ENCODE measurements around the gene ZNF14. TPM values are rescaled to one million over a fixed set of nuclear protein-coding genes. Genes with fewer than 3 reads are reported as not detected.

The ZNF14 gene
- total and polyA plus RNA-seq, 10 of the 15 experiments (the other 5 are each of a cell fraction or from before 2014, with no cell fraction given): 2.5 to 7.2 (median 4.6) TPM

DNA sequence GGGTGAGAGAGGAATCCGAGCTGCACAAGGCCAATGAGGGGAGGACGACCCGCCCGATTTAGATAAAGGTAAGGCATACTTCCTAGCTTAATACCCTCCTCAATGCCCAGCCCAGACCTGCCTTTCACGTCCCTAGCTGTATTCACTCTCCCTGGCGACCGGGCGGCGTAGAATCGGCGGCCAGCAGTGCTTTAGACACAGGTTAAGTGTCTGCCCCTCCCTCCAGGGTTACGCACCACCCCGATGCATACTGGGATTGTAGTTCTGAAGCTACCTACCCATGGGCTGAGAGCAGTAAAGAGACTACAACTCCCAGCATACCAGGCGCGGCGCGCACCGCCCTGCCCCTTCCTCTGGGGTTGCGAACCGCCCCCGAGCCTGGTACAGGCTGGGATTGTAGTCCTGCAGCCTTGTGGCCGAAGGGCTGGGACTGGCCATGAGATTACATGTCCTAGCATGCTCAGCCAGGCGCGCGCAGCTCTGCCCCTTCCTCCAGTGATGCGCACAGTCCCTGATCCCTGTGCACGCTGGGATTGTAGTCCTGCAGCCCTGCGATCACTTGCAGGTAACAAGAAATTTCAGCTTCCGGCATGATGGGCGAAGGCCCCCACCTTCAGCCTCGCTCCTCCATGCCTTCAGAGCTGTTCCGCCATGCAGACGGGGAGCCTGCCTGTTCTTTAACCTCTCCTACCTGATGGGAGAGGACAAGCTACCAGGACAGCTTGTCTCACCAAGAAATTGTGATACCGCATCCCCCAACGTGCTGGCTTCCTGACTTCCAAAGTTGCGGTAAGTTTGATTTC, 43.5 kb upstream of the ZNF14 start (continued):
- TF ChIP-seq ZNF687 (IDR thresholded peaks at IDR 0.05) (no peak), BRCA1 (IDR thresholded peaks at IDR 0.05; ENCODE audit: low read depth, low read length) (no peak), TCF7 (IDR thresholded peaks at IDR 0.05; ENCODE audit: borderline replicate concordance) (no peak), E4F1 (IDR thresholded peaks at IDR 0.05; ENCODE audit: borderline replicate concordance, partially characterized antibody) (no peak), TARDBP (IDR thresholded peaks at IDR 0.05; ENCODE audit: borderline replicate concordance) (peak; percentile 76; the same call in 1 of the 2 replicates), USF2 (IDR thresholded peaks at IDR 0.05; ENCODE audit: borderline replicate concordance, low read depth, low read length) (no peak), CBFB (IDR thresholded peaks at IDR 0.05; ENCODE audit: low read depth) (peak; percentile 58; the same call in 1 of the 2 replicates), NR2F1 (conservative IDR thresholded peaks at IDR 0.05) (no peak), NR2C1 (IDR thresholded peaks at IDR 0.05) (peak; percentile 96), HSF1 (IDR thresholded peaks at IDR 0.05; ENCODE audit: low read depth, low read length) (no peak), RUNX3 (IDR thresholded peaks at IDR 0.05; ENCODE audit: low read length) (peak; percentile 29), SPI1 (IDR thresholded peaks at IDR 0.05; ENCODE audit: borderline replicate concordance, insufficient read depth, low read depth, low read length) (peak; percentile 35; the same call in 1 of the 2 replicates), EP300 (IDR thresholded peaks at IDR 0.05; ENCODE audit: borderline replicate concordance in 1 of 2, control insufficient read depth in 1 of 2, low read depth in 2 of 2, low read length in 2 of 2) (no peak)
- TF ChIP-seq, protein P1, sequence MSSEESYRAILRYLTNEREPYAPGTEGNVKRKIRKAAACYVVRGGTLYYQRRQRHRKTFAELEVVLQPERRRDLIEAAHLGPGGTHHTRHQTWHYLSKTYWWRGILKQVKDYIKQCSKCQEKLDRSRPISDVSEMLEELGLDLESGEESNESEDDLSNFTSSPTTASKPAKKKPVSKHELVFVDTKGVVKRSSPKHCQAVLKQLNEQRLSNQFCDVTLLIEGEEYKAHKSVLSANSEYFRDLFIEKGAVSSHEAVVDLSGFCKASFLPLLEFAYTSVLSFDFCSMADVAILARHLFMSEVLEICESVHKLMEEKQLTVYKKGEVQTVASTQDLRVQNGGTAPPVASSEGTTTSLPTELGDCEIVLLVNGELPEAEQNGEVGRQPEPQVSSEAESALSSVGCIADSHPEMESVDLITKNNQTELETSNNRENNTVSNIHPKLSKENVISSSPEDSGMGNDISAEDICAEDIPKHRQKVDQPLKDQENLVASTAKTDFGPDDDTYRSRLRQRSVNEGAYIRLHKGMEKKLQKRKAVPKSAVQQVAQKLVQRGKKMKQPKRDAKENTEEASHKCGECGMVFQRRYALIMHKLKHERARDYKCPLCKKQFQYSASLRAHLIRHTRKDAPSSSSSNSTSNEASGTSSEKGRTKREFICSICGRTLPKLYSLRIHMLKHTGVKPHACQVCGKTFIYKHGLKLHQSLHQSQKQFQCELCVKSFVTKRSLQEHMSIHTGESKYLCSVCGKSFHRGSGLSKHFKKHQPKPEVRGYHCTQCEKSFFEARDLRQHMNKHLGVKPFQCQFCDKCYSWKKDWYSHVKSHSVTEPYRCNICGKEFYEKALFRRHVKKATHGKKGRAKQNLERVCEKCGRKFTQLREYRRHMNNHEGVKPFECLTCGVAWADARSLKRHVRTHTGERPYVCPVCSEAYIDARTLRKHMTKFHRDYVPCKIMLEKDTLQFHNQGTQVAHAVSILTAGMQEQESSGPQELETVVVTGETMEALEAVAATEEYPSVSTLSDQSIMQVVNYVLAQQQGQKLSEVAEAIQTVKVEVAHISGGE (CRISPR knock-in tag; IDR thresholded peaks at IDR 0.05): no peak

Data from GM12878 (cell line).